NT2/D1 (cell line): Measurements from ENCODE around the gene LMBR1L.

Experiments used
- YY1 ChIP-seq: IDR thresholded peaks from 2 replicates; pipeline ENCODE4 v1.6.1; 2011; ENCODE audit not compliant: insufficient read length, insufficient read depth
- ZNF274 ChIP-seq: IDR thresholded peaks from 2 replicates; pipeline ENCODE4 v1.6.1; 2011; ENCODE audit warnings: mild to moderate bottlenecking, low read depth, low read length

- TF ChIP-seq ZNF274 (no peak), YY1 (no peak)
Observed at GRCh38 chr12:49131894-49132461, 21.3 kb upstream of the LMBR1L start.
